Heart right ventricle (tissue), 16 donors: ENCODE data around the gene HERC4. TPM values are rescaled to one million over a fixed set of nuclear protein-coding genes. Genes with fewer than 3 reads are reported as not detected.
A peak's percentile ranks its signal among the peaks of the same experiment; 100 is the strongest.

ENCODE experiments used
- ATAC-seq, 8 donors: fragments of 200-7000 bp; cut with Tn5 transposase; one replicate each; pipeline ENCODE4 v1.9.1; 2020; ENCODE audit warnings: mild to moderate bottlenecking in 8 of 8, moderate library complexity in 8 of 8, moderate number of reproducible peaks in 1 of 8
- DNase-seq, 2 donors: peaks; one replicate each; pipeline ENCODE4 v3.0.0-alpha.2; 2020
- H3K27ac ChIP-seq, 10 donors: fragments of 200-600 bp; sonication (generic) in 2 of 10; one replicate each; pipeline versions ENCODE4 v1.5.0 to v1.8.0; 2020 to 2022; ENCODE audit warnings: mild to moderate bottlenecking in 3 of 10
- H3K27me3 ChIP-seq, 7 donors: fragments of 200-600 bp; one replicate each; pipeline ENCODE4 v1.8.0; 2021 to 2022; ENCODE audit warnings: mild to moderate bottlenecking in 2 of 7
- H3K36me3 ChIP-seq, 9 donors: fragments of 200-600 bp; sonication (generic) in 1 of 9; one replicate each; pipeline versions ENCODE4 v1.5.0 to v1.8.0; 2020 to 2022; ENCODE audit warnings: mild to moderate bottlenecking in 2 of 9
- H3K4me1 ChIP-seq, 9 donors: fragments of 200-600 bp; sonication (generic) in 1 of 9; one replicate each; pipeline versions ENCODE4 v1.5.0 to v1.8.0; 2020 to 2022; ENCODE audit warnings: mild to moderate bottlenecking in 4 of 9
- H3K4me3 ChIP-seq, 10 donors: fragments of 200-600 bp; sonication (generic) in 2 of 10; one replicate each; pipeline versions ENCODE4 v1.5.0 to v1.8.0; 2020 to 2022; ENCODE audit warnings: mild to moderate bottlenecking in 7 of 10, moderate library complexity in 2 of 10
- H3K9me3 ChIP-seq, 11 donors: fragments of 200-600 bp in 10 of 11; sonication (generic) in 2 of 11; one replicate each; pipeline versions ENCODE4 v1.5.0 to v1.8.0; 2013 to 2022; ENCODE audit warnings: mild to moderate bottlenecking in 2 of 11, control low read depth in 1 of 11, moderate library complexity in 1 of 11
- WGBS, 2 donors: extraction: QIAGEN DNeasy Blood & Tissue Kit; methylation state at CpG; one replicate each; pipeline ENCODE4 v1.1.7; 2013; ENCODE audit warnings: inconsistent platforms in 1 of 2; 5-methylcytosine and 5-hydroxymethylcytosine counted together
- intact Hi-C, 10 donors: fragments of 100-400 bp; cut with DNase I; formaldehyde crosslinking; loops; one replicate each; pipeline versions ENCODE4 v1.11.1 to v1.14.2; 2022
- polyA plus RNA-seq, 2 donors: library from polyadenylated mRNA; stranded (reverse); fragments of 200-250 nt; gene quantifications; one replicate each; pipeline ENCODE4 v1.2.3, GENCODE V29; 2013
- total RNA-seq, 10 donors: library from RNA; stranded (reverse); fragmentation: NEBNext Ultra II Directional in 3 of 10; extraction: Animal tissue kit (Norgen Biotek cat#: 25700) in 3 of 10; gene quantifications; one replicate each; pipeline versions ENCODE4 v1.2.1 to v1.2.4, GENCODE V29; 2021 to 2023
- TF ChIP-seq, protein P1 (sequence below), 9 donors: fragments of 200-600 bp; sonication (generic) in 2 of 9; IDR thresholded peaks; one replicate each; pipeline versions ENCODE4 v1.5.0 to v1.8.0; 2021 to 2022; ENCODE audit warnings: antibody characterized with exemption in 9 of 9, mild to moderate bottlenecking in 5 of 9, moderate library complexity in 1 of 9
- donor health status: Arrhythmogenic right ventricular cardiomyopathy.
- donor health status: ischemic (EF 13 %, LVEDD 7.1; RV severe dilation, severe dysfunction).
- donor health status: healthy with polysubstance abuse.
- donor health status: DM: no; HTN: yes; CAD: no.
- donor health status: DM: no; HTN: no; CAD: no.
- donor health status: ischemic (EF 25% LVEDD 6.9; RV normal size, moderate dysfunction).
- donor health status: ischemic (EF 25% LVEDD 5.7; RV mildly dilated, moderate dysfunction).
- donor health status: healthy.
- donor health status: DM: yes; HTN: yes; CAD: no.
- donor health status: Ischemic cardiomyopathy.
- donor health status: ischemic (EF 35%, LVEDD 5.7; RV mildly dilated, moderate dysfunction).
- donor health status: nonischemic (EF 11% LVEDD 7.7; RV severe dilation, severe dysfunction).
- donor health status: DM: yes; HTN: yes; CAD: no.
- donor health status: PGD.
- donor health status: ischemic (EF 29% LVEDD 5.4; RV normal size, mild dysfunction).
- donor health status: nonischemic (EF 23%, LVEDD 6.1; RV moderate dilation, normal function).

Gene HERC4
- total and polyA plus RNA-seq, 12 donors: 10.0 to 42.1 (median 32.0) TPM

DNA sequence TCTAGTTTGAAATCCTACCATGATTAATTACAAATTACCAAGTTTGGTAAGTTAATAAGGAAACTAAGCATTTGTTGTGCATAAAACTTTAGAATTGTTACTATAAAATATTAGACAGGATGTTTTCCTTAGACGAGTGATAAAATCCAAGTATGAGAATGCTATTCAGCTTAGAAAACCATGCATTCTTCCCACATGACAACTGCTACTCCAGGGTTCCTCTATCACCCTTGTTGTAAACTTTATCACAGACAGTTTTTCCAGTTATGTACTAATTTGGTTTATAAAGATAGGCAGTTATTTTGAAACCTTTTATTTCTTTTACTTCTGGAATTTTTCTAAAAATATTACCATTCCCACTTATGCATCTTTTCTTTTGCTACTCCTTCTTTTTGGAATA, 138.7 kb downstream of the HERC4 start:
- 69 to 77% methylated on average over 1 of the region's 1 CpG for WGBS, 2 donors
- peaks cover 0 to 100% (median 44%) of the 10 kb centered on the region in 9 donors for H3K36me3 ChIP-seq
- DNase-seq (no peak), ATAC-seq (no peak)
- H3K9me3 ChIP-seq: no peaks in the 10 kb centered on the region
- H3K4me1 ChIP-seq: peaks cover 0 to 8% (median 0%) of the 10 kb centered on the region in 9 donors
- intact Hi-C loops: no loop called here
- no peak overlapping the region for H3K27ac ChIP-seq
- H3K27me3 ChIP-seq: no peaks in the 10 kb centered on the region
- TF ChIP-seq, protein P1, sequence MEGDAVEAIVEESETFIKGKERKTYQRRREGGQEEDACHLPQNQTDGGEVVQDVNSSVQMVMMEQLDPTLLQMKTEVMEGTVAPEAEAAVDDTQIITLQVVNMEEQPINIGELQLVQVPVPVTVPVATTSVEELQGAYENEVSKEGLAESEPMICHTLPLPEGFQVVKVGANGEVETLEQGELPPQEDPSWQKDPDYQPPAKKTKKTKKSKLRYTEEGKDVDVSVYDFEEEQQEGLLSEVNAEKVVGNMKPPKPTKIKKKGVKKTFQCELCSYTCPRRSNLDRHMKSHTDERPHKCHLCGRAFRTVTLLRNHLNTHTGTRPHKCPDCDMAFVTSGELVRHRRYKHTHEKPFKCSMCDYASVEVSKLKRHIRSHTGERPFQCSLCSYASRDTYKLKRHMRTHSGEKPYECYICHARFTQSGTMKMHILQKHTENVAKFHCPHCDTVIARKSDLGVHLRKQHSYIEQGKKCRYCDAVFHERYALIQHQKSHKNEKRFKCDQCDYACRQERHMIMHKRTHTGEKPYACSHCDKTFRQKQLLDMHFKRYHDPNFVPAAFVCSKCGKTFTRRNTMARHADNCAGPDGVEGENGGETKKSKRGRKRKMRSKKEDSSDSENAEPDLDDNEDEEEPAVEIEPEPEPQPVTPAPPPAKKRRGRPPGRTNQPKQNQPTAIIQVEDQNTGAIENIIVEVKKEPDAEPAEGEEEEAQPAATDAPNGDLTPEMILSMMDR (IDR thresholded peaks at IDR 0.05): no peak
- no peak overlapping the region for H3K4me3 ChIP-seq

DNA sequence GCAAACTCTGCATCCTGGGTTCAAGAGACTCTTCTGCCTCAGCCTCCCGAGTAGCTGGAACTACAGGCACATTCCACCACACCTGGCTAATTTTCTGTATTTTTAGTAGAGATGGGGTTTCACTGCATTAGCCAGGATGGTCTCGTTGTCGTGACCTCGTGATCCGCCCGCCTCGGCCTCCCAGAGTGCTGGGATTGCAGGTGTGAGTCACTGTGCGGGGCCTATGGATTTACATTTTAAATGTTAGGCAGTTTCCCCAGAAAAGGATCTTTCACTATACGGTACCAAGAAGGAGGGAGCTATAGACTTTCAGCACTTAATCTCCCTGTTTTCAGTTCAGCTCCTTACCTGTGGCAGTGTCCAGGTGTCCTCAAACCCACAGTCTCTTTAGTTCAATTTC, 139.9 kb downstream of the HERC4 start:
- Histone ChIP-seq H3K4me1 (peaks cover 0 to 8% (median 0%) of the 10 kb centered on the region in 9 donors), H3K27ac (no peak overlapping the region), H3K36me3 (peaks cover 0 to 100% (median 44%) of the 10 kb centered on the region in 9 donors), H3K9me3 (no peaks in the 10 kb centered on the region), H3K27me3 (no peaks in the 10 kb centered on the region), H3K4me3 (no peak overlapping the region)
- no peak for ATAC-seq
- intact Hi-C loops: no loop called here
- TF ChIP-seq, protein P1 (IDR thresholded peaks at IDR 0.05): no peak
- DNase-seq: no peak
- 97 to 98% methylated on average over 9 of the region's 9 CpGs for WGBS, 2 donors

DNA sequence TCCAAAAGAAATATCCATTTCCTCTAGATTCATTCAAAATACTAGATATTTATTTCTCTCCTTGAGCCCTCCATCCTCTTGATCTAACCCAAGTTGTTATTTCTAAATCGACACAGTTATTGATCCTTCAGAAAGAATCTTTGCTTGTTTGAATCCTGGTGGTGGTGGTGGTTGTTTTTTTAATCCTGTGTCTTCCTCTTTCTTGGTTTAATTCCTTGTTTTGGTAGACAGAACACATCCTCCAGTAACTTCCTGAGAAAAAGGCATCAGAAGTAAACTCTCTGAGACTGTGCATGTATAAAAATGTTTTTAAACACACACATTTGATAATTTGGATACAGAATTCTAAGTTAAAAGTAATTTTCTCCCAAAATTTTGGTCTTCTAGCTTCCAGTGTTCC, 140.7 kb downstream of the HERC4 start:
- H3K36me3 ChIP-seq: peaks cover 0 to 100% (median 43%) of the 10 kb centered on the region in 9 donors
- WGBS, 2 donors: 89 to 93% methylated on average over 1 of the region's 1 CpG
- TF ChIP-seq, protein P1 (IDR thresholded peaks at IDR 0.05): no peak
- peaks cover 0 to 8% (median 0%) of the 10 kb centered on the region in 9 donors for H3K4me1 ChIP-seq
- intact Hi-C loops: no loop called here
- H3K4me3 ChIP-seq: no peak overlapping the region
- DNase-seq: no peak
- no peaks in the 10 kb centered on the region for H3K27me3 ChIP-seq
- H3K9me3 ChIP-seq: no peaks in the 10 kb centered on the region
- H3K27ac ChIP-seq: peak overlapping the region in 1 of 10 donors; percentile 71
- no peak for ATAC-seq

DNA sequence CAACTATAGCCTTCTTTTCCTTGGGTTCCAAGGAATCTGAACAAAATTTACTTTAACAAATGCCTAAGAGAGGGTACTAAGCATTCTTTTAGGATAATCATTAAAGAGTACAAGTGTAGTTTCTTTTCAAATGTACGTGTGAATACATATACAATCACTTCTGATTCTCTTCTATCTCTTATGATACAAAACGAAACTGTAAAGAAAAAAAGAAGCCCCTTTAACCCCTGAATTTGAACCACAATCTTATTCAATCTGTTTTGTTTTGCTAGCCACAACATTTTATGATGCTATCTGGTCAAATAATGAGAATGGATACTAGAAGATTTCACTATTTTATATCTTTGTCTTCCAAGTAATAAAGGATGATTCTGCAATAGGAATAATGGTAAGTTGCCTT, 141.9 kb downstream of the HERC4 start:
- H3K9me3 ChIP-seq: no peaks in the 10 kb centered on the region
- TF ChIP-seq, protein P1 (IDR thresholded peaks at IDR 0.05): no peak
- H3K4me3 ChIP-seq: no peak overlapping the region
- no peak for ATAC-seq
- no peaks in the 10 kb centered on the region for H3K27me3 ChIP-seq
- no peak overlapping the region for H3K27ac ChIP-seq
- peaks cover 0 to 8% (median 0%) of the 10 kb centered on the region in 9 donors for H3K4me1 ChIP-seq
- intact Hi-C loops: no loop called here
- peaks cover 0 to 99% (median 40%) of the 10 kb centered on the region in 9 donors for H3K36me3 ChIP-seq
- DNase-seq: no peak
- WGBS, 2 donors: 92 to 96% methylated on average over 2 of the region's 2 CpGs
